ENCODE data around the gene LINS1.

Gene LINS1

GRCh38 chr15:100601163-100601562 is 821 bp downstream of the LINS1 start:
- H3K9me3 ChIP-seq (ENCODE audit: insufficient read depth, low read length): no peaks in the 10 kb centered on the region
- H3K9ac ChIP-seq (ENCODE audit: low read length): peak overlapping the region; percentile 70
- peak overlapping the region; percentile 89 for H3K4me3 ChIP-seq (ENCODE audit: insufficient read depth, low read length, poor library complexity, severe bottlenecking)
- peaks cover 72% of the 10 kb centered on the region for H3K79me2 ChIP-seq (ENCODE audit: insufficient read depth, low read length)
- H3F3A ChIP-seq (ENCODE audit: insufficient read depth): no peaks in the 10 kb centered on the region
- no peaks in the 10 kb centered on the region; the same call in 1 of the 2 replicates for H3K36me3 ChIP-seq (ENCODE audit: low read length)
- no peak overlapping the region for H3K27ac ChIP-seq (ENCODE audit: low read depth, low read length)
- no peaks in the 10 kb centered on the region for H3K27me3 ChIP-seq (ENCODE audit: low read length)
- peak overlapping the region; percentile 70 for H3K4me2 ChIP-seq (ENCODE audit: low read depth, low read length, poor library complexity, severe bottlenecking)
- no peak for TF ChIP-seq EZH2phosphoT487 (conservative IDR thresholded peaks at IDR 0.05; ENCODE audit: low read length)
- TF ChIP-seq CTCF (IDR thresholded peaks at IDR 0.05; ENCODE audit: insufficient read depth, low read length, poor library complexity, severe bottlenecking): no peak
- H2AFZ ChIP-seq (ENCODE audit: low read depth, low read length, severe bottlenecking): peak overlapping the region; percentile 68
- H4K20me1 ChIP-seq (ENCODE audit: low read depth, low read length): no peaks in the 10 kb centered on the region
- H3K9me2 ChIP-seq (replicated peaks; ENCODE audit: insufficient read depth, low read length): no peaks in the 10 kb centered on the region

GRCh38 chr15:100598655-100599054 is 3.3 kb downstream of the LINS1 start:
- Histone ChIP-seq H2AFZ (ENCODE audit: low read depth, low read length, severe bottlenecking) (no peak overlapping the region), H3K27me3 (ENCODE audit: low read length) (no peaks in the 10 kb centered on the region), H3K27ac (ENCODE audit: low read depth, low read length) (no peak overlapping the region), H3F3A (ENCODE audit: insufficient read depth) (no peaks in the 10 kb centered on the region), H3K9me3 (ENCODE audit: insufficient read depth, low read length) (no peaks in the 10 kb centered on the region), H3K9ac (ENCODE audit: low read length) (no peak overlapping the region), H3K4me2 (ENCODE audit: low read depth, low read length, poor library complexity, severe bottlenecking) (no peak overlapping the region), H3K79me2 (ENCODE audit: insufficient read depth, low read length) (peaks cover 85% of the 10 kb centered on the region), H3K4me3 (ENCODE audit: insufficient read depth, low read length, poor library complexity, severe bottlenecking) (no peak overlapping the region), H4K20me1 (ENCODE audit: low read depth, low read length) (no peaks in the 10 kb centered on the region), H3K36me3 (ENCODE audit: low read length) (no peaks in the 10 kb centered on the region), H3K9me2 (replicated peaks; ENCODE audit: insufficient read depth, low read length) (no peaks in the 10 kb centered on the region)
- TF ChIP-seq EZH2phosphoT487 (conservative IDR thresholded peaks at IDR 0.05; ENCODE audit: low read length) (no peak), CTCF (IDR thresholded peaks at IDR 0.05; ENCODE audit: insufficient read depth, low read length, poor library complexity, severe bottlenecking) (no peak)

GRCh38 chr15:100597862-100598261 is 4.1 kb downstream of the LINS1 start:
- Histone ChIP-seq H3K9me2 (replicated peaks; ENCODE audit: insufficient read depth, low read length) (no peaks in the 10 kb centered on the region), H3K4me3 (ENCODE audit: insufficient read depth, low read length, poor library complexity, severe bottlenecking) (no peak overlapping the region), H3K36me3 (ENCODE audit: low read length) (no peaks in the 10 kb centered on the region), H3K9ac (ENCODE audit: low read length) (no peak overlapping the region), H3K9me3 (ENCODE audit: insufficient read depth, low read length) (no peaks in the 10 kb centered on the region), H3K4me2 (ENCODE audit: low read depth, low read length, poor library complexity, severe bottlenecking) (no peak overlapping the region), H3K27ac (ENCODE audit: low read depth, low read length) (no peak overlapping the region), H2AFZ (ENCODE audit: low read depth, low read length, severe bottlenecking) (no peak overlapping the region), H4K20me1 (ENCODE audit: low read depth, low read length) (no peaks in the 10 kb centered on the region), H3F3A (ENCODE audit: insufficient read depth) (no peaks in the 10 kb centered on the region), H3K79me2 (ENCODE audit: insufficient read depth, low read length) (peaks cover 85% of the 10 kb centered on the region), H3K27me3 (ENCODE audit: low read length) (no peaks in the 10 kb centered on the region)
- TF ChIP-seq CTCF (IDR thresholded peaks at IDR 0.05; ENCODE audit: insufficient read depth, low read length, poor library complexity, severe bottlenecking): no peak
- TF ChIP-seq EZH2phosphoT487 (conservative IDR thresholded peaks at IDR 0.05; ENCODE audit: low read length): no peak

Data from SU-DHL-6 (cell line).